Sciatic nerve (tissue), 2 donors: Measurements from ENCODE around the gene CDHR4. TPM values are rescaled to one million over a fixed set of nuclear protein-coding genes. Genes with fewer than 3 reads are reported as not detected.
A peak's percentile ranks its signal among the peaks of the same experiment; 100 is the strongest.

Experiments
- ATAC-seq: fragments of 200-7000 bp; cut with Tn5 transposase; one replicate; pipeline ENCODE4 v1.9.1; 2020; ENCODE audit warnings: mild to moderate bottlenecking, moderate library complexity
- DNase-seq: peaks from one replicate; pipeline ENCODE4 v3.0.0-alpha.2; 2020; ENCODE audit warnings: low spot score
- intact Hi-C: fragments of 100-400 bp; cut with DNase I; formaldehyde crosslinking; loops from one replicate; pipeline ENCODE4 v1.14.2; 2022
- total RNA-seq: library from RNA; stranded (reverse); fragmentation: NEBNext Ultra II Directional; extraction: Animal tissue kit (Norgen Biotek cat#: 25700); gene quantifications from one replicate; pipeline ENCODE4 v1.2.1, GENCODE V29; 2021
- donor health status: DM: no; HTN: no; CAD: no.
- donor health status: DM: no; HTN: no; CAD: no.

CDHR4 gene
- total RNA-seq, 1 donor from 2014 or later = 1.6 TPM

DNA sequence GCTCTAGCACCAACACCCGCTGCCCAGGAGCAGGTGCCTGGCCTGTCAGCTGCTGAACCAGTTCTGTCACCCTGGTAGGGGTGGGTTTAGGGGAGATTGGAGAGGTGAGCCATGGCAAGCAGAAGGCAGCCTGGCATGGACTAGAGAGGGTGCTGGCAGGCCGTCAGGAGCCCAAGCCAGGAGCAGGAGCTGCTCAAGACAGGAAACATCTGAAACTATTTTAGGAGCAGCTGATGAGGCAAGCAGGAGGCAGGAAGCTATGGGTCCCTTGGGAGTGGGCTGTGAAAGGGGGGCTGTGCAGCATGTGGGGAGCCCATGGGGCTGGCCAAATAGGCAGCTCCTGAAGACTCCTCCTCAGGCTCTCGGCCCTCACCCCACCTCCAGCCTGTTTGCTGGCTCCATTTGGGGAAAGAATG is 5.7 kb upstream of the CDHR4 start:
- peak; percentile 90 for DNase-seq

DNA sequence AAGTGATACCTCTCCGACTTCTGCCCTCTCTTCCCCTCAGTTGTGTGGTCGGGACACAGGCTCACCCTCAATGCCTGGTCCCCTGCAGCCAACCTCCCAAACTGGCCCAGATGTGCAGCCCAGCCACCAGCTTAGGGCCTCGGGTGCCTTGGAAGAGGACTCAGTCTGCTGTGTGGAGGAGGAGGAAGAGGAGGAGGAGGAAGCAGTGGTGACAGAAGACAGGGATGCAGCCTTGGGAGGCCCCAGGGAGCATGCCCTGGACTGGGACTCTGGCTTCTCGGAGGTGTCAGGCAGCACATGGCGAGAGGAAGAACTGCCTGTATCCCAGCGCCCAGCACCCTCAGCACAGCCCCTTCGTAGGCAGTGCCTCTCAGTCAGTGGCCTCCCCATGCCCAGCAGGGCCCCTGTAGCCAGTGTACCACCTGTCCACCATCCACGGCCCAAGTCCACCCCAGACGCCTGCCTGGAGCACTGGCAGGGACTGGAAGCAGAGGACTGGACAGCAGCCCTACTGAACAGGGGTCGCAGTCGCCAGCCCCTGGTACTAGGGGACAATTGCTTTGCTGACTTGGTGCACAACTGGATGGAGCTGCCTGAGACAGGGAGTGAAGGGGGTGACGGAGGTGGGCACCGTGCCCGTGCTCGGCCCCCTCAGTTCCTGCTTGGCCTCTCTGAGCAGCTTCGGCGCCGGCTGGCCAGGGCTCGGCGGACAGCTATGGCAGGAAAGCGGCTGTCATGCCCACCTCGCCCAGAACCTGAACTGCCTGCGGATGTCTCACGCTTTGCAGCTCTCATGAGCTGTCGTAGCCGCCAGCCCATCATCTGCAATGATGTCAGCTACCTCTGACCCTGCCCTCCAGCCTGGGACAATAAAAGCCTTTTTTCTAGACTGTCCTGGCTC is 4.7 kb upstream of the CDHR4 start:
- ATAC-seq = no peak
- no peak for DNase-seq
- intact Hi-C loops = no loop called here

More for the DNA sequence above, 5.7 kb upstream of the CDHR4 start:
- peak; percentile 83 for ATAC-seq
- intact Hi-C loops = no loop called here

DNA sequence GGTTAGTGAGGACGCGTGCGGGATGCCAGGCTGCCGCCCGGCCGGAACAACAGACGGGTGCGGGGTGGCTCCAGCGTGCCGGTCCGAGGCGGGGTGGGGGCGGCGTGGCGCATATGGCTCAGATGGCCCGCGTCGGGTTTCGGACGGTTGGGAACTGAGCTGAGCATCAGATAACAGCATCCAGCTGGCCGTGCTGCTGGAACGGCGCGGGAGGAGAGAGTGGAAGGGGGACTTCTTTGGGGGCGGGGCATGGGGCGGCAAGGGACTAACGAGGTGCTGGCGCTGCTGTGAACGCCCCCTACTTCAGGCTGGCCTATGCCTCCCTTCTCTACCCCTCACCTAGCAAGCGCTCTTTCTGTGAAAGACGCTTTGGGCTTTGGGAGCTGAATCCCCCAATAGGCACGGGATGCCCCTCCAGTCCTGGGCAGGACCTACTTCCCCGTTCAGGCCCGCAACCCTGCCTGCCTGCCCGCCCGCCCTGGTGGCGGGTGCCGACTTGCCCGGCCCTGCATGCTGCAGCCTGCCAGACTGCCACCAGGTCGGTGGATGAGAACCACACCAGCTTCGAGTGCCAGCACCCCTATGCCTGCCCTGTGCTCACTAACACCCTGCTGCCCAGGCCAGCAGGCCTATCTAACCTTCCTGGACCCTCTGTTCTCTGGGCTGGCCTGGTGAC is 3.9 kb upstream of the CDHR4 start:
- intact Hi-C loops = no loop called here
- DNase-seq (peak; percentile 75), ATAC-seq (peak; percentile 0)

DNA sequence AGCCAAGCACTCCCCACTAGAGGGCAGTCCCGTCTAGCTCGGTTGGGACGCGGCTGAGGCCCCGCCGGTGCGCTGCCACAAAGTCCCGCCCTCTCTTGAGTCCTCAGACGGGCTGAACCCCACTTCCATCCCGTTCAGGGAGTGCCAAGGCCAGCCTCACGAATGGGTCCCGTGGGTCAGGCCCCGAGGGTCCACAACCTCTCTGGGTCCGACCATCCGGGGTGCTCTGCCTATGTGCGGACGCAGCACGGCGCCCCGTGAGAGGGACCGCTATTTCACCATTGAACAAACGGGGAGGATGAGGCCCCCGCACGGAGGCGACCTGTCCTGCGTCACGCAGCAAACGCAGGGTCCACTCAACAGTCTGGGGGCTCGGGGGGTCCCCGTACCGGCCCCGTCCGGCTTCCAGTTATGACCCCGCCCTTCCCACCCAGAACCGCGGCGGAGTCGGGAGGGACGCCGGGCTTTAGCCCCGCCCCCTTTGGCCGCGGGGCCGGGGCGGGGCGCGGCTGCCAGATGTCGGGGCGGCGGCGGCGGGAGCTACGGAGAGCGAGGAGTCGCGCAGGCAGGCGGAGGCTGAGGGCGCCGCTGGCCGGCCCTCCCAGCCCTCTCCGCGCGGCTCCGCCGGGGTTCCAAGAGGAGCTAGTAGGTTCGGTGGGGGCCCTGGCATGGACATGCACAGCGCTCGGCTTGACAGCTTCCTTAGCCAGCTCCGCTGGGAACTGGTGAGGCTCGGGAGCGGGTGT is 3.2 kb upstream of the CDHR4 start, which contains the start of gene INKA1:
TSS of gene INKA1 (plus strand) at position 543 of the 746 bp plus-strand sequence. CDS start at position 675, 132 bp downstream.
- DNase-seq (peak; percentile 95), ATAC-seq (peak; percentile 85)
- intact Hi-C loops = loop anchor here (1.0 kb wide), 1 partner anchor 36 kb away; no protein-coding TSS in a partner anchor

DNA sequence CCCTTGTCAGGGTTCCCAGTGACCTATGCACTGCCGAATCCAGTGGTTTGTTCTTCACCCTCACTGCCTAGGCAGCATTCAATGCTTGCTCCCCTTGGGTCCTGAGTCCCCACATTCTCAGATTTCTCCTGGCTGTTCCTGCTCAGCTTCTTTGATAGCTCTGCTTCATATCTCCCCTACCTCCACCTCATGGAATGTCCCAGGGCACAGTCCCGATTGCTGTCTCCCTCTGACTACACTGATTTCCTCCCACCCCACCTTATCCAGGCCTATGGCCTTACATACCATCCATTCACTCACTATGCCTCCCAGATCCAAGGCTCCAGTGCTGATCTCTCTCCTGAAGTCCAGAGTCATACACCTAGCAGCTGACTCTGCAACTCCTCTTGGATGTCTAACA is 1.5 kb upstream of the CDHR4 start:
- no peak for DNase-seq
- no peak for ATAC-seq
- intact Hi-C loops = no loop called here

DNA sequence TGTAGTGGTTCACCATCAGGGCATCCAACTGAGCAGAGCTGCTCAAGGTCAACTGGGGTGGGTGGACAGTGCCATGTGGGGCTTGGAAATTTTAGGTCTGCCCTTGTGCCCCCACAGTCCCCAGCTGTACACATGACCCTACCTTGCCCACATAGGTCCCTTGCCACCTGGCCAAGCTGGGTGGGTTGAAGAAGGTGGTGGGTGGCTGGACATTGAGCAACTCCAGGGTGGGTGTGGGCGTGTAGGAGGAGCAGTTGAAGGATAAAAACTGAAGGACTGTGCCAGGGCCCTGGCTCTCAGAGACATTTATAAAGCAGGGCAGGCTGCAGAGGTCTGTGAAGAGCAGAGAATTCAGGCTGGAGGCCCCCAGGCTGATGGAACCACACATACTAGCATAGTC is 568 bp downstream of the CDHR4 start:
- ATAC-seq = no peak
- DNase-seq = no peak
- intact Hi-C loops = no loop called here

DNA sequence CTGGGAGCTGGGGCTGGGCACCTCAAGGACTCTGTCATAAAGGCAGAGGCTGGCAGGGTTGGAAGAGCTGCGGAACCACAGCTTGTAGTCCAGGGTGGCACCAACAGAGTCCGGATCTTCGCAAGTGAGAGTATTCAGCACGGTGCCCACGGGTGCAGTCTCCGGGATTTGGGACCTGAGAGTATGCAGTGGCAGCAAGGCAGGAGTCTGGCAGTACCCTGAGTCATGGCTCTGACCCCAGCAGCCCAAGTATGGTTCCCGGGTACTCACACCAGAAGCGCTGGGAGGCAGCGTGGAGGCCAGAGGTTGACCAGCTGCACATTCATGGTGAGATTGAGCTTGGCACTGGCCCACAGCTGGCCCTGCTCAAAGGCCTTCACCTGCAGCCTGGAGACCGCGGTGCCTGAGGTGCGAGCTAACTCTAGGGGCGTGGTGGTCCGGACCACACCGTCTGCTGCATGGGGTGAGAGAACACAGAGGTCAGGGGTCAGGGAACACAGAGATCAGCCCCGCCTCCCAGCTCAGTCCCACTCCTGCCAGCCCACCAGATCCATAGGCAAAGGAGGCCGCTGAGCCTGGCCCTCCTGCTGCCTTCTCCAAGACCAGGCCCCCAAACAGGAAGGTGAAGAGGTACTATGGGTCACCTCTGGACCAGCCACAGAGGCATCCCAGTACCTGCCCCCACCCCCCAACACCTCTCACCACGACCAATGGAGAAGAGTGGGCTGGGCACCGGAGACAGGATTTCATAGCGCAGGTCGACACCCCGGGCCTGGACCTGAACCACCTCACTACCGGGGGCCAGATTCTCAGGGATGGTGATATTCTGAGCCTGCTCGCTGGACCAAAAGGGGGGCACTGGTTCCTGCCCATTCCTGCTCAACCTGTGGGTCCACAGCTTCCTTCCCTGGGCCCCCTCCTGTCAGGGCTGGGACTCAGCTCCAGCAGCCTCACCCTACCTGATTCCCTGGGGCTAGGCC is 4.5 kb downstream of the CDHR4 start:
- no peak for ATAC-seq
- DNase-seq = no peak

DNA sequence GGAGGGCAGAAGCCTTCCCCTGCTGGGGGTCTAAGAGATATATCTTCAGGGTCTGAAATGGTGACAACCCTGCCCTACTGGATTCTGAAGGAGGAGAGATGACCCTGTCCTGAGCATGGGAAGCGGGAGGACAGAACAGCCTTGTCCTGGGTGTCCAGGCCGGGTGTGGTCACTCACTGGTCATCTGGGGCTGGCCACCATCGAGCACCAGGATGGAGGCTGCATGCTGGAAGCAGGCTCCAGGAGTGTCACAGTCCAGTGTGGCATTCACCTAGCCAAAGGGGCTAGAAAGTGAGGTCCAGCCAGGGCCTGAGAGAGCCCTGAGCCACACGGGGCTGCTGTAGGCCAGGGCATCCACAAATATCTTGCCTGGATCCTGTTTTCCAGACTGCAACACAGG is 5.2 kb downstream of the CDHR4 start:
- DNase-seq (no peak), ATAC-seq (no peak)
- intact Hi-C loops = no loop called here

More for the DNA sequence above, 4.5 kb downstream of the CDHR4 start:
- intact Hi-C loops = loop anchor here (1.0 kb wide), 1 partner anchor 64 kb away; no protein-coding TSS in a partner anchor

DNA sequence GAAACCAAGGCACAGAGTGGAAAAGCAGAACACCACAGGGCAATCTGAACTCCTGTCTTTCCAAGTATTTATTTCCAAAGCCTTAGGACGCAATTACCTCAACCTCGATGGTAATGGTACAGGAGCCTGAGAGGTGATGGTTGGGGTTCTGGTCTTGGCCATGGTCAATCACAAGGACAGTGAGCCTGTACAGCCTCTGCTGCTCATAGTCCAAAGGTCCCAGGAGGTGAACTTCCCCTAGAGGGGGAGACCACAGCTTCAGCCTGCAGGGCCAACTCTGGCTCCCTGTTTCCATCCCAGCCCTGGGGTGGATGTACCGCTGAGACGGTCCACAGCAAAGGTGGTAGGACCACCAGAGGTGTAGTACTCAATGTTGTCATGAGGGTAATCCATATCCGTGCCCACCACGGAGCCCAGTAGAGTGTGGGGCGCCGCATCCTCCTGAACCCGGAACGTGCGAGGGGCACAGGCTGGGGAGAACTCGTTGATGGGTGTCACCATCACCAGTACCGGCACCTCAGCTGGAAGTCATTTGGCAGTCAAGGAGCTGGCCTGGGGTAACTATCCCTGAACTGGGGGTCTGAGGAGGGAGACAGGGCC is 6.1 kb downstream of the CDHR4 start:
- DNase-seq (peak; percentile 52), ATAC-seq (no peak)
- intact Hi-C loops = no loop called here

DNA sequence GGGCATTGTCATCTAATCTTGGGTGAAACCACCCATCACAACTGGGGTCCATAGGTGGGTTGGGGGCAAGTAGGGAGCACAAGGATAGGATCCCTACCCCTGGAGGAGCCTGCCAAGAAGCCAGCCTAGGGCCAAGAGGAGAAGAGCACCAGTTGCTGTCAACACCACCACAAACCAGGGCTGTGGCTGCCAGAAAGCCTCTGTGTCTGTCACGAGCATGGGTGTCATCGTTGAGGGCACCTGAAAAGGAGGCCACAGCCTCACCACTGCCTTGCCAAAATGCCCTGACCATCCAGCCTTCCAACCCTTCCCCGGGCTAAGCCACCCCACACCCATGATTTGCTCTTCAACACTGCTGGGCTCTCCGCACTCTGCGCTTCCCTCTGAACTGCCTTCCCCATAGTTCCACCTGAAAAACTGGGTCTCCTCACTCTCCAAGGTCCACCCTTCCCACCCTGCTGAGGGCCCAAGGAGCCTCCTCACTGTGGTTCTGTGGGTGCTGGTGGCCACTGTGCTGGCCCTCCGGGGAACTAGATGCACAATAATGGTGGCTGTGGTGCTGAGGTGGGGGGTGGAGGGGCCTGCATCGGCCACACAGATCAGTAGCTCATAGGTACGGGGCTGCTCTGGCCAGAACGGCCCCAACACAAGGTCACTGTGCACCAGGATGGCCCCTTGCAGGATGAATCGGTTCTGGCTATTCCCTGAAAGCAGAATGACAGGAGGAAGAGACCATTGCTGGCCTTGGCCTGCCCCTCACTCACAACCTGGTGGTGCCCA is 7.1 kb downstream of the CDHR4 start:
- peak; percentile 41 for DNase-seq
- intact Hi-C loops = no loop called here
- no peak for ATAC-seq

DNA sequence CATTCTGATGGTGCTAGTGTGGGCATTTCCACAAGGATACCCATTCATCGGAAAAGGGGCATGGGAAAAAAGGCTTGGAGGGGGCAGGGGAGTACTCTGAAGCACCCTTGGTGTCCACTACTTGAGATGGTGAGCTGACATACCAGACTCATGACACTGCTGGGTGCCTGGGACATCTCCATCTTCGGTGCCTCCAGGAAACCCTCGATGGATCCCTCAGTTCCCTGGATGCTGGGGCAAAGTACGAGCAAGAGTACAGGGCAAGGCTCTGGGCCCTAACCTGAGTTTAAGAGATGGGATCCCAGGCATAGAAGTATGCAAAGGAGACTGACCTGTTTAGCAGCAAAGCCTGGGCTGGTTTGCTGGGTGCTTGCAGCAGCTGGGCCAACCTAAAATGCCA is 8.1 kb downstream of the CDHR4 start:
- ATAC-seq (no peak), DNase-seq (peak; percentile 25)
- intact Hi-C loops = no loop called here

DNA sequence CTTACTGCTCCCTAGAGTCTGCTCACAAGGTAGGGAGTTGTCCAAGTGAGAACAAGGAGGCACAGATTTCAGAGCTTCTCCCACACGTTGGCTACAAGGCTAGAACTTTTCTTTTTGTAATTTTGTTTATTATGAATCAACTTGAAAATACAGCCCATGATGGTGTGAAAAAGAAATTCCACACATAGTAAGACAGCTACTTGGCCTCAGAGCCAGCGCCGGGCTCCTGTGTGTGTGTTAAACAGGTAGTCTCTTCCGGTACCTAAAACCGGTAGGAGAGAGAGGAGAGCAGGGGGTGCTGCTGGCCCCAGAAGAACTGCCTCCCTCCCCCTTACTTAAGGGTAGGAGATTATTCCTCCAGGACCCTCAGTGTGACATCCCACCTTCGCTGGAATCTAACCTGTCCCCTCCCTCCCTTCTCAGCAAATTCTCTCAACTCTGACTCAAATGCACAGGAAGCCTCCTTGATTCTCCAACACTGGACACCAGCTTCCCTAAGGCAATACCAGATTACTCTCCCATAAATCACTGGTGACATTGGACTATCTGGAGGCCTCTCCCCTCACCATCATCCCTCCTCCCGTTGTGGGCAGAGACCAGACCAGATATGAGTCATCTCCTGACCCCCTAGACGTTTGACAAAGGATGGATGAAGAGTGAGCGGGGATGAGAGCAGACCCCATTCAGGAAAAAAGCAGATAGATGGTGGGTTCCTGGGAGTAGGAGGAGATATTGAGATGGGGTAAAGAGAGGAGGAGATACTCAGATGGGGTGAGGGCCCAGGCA is 8.9 kb downstream of the CDHR4 start:
- intact Hi-C loops = no loop called here
- DNase-seq = peak; percentile 19
- no peak for ATAC-seq

DNA sequence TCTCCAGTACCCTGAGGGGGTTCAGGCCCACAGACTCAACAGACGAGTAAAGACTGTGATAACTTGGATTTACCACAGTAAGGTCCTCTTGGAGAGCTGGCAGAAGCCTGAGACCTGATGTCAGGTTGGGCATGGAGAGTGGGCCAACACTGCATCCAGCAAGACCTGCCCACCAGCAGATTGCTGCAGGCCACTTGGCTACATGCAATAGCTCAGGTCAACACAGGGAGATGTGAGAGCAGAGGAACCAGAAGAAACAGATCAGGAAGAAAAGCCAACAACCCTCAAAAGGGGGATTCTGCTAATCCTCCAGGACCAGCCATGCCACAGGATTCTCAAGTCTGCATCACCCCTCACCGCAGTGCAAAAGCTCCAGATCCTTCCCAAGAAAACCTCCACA is 11.6 kb downstream of the CDHR4 start:
- intact Hi-C loops = no loop called here
- no peak for ATAC-seq
- peak; percentile 32 for DNase-seq

DNA sequence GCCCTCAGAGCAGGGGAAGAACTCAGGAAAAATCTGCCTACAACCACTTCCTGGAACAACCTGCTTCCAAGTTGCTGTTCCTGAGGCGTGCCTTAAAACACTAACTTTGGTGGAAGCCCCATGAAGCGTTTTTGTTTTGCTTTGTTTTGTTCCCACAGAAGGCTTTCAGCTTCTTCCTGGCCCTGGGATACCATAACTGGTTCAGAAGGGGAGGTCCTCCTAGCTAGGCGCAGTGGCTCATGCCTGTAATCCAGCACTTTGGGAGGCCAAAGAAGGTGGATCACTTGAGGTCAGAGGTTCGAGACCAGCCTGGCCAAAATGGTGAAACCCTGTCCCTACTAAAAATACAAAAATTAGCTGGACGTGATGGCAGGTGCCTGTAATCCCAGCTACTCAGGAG is 12.1 kb downstream of the CDHR4 start:
- intact Hi-C loops = no loop called here
- ATAC-seq (no peak), DNase-seq (peak; percentile 31)

DNA sequence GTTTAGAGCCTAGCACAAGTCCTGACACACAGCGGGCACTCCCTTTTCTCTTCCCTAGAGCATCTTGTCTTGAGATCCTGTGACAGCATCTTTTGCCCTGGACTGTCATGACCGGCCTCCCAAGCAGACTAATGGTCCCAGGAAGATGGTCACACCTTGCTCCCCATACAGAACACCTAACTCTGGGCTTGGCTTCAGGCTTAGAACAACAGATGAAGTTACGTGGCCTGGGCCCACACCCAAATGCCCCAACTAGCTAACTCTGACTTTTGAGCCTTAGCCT is 12.6 kb downstream of the CDHR4 start:
- intact Hi-C loops = no loop called here
- no peak for ATAC-seq
- no peak for DNase-seq

DNA sequence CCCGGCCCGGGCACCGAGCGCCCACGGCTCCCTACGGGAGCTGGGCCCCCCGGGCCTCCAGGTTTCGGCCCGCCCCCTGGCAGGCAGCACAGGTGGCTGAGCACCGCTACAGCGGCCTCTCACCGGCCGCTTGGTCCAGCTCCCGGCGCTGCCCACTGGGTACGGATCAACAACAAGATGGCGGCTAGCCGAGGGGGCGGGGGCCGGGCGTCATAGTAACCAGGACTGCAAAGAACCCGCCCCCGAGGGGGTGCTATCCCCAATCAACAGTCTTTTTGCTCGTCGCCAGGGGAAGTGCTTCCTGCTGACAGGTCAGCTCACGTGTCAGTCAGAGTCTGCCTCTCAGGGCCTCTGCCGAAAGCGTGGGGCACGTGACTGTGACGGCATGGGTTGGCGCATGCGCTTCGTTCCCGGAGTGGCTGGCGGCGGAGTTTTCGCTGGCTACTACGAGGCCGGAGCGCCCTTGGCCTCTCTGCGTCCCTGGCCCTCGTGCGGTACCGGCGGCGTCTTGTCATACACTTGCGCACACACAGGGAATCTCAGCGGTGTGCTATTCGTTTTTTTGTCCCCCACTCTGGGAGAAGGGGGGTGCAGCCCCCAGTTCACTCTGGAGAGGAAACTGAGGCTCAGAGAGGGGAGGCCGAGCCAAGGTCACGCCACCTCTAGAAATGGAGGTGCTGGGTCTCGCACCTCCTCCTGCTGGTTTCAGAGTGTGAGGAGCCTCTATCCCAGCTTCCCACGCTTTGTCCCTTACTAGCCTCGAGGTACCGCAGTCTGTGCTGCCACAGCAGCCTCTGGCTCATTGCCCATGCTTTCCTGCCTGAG is 13.1 kb downstream of the CDHR4 start, which contains the start of gene IP6K1:
TSS of gene IP6K1 (minus strand) at position 186 of the 825 bp plus-strand sequence. CDS start 38,502 bp downstream, outside the sequence.
- DNase-seq = peak; percentile 100
- peak; percentile 100 for ATAC-seq
- intact Hi-C loops = no loop called here
